Hematopoietic multipotent progenitor cell treated with erythropoietin and hydrocortisone succinate and interleukin-3 and kit ligand, for 6 days (in vitro differentiated cells): ENCODE data around the gene COL8A2.

Experiments used
- DNase-seq: peaks from one replicate; pipeline ENCODE4 v3.0.0-alpha.2; 2015

COL8A2 gene

DNA sequence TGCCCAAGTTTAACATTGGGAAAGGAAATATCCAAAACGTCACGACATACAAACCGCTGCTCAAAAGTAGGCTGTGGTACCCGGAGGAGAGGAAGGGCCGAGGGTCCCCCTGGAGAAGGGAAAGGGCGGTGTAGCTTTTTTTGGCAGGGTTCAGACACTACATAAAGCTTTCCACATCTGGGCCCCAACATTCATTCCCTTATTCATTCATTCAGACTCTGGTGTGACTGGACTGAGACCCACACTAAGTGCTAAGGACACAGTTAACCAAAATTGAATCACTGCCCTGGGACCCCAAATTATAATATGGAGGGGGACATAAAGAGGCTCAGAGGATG is 10.3 kb upstream of the COL8A2 start:
- DNase-seq = no peak

DNA sequence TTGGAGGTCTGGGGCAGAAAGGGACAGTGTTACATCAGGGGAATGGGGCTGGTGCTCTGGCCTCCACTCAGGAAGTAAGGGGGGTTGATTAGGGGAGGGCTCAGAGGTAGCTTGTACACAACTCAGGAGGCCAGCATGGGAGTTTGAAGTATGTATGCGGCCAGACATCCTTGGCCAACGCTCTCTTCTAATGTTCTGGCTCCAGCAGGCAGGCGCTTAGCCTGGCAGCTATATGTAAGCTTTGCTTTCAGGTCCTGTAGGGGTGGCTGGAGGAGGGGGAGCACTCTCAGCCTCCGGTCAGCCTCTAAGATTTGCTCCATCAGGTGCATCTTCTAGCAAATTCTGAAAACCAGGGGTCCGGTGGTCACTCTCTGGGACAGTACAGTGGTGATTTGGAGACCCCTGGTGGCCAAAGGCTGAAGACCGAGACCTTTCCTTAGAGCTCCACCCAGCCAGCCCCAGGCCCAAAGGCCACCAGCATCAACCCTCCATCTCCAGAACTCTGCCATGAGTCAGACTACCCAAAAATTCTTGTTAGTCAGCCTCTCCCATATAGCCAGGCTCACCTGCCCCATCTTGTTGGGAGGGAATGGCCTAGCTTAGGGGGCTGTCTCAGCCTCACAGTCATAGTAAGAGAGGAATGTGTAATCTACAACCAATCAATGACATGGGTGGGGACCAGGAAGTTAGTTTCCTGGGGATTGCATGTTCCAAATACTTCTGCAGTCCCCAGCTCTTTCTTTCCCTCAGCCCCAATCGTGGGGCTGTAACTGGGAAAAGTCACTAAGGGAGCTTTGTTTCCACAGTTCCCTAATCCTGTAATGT is 9.7 kb upstream of the COL8A2 start:
- peak; percentile 80 for DNase-seq

DNA sequence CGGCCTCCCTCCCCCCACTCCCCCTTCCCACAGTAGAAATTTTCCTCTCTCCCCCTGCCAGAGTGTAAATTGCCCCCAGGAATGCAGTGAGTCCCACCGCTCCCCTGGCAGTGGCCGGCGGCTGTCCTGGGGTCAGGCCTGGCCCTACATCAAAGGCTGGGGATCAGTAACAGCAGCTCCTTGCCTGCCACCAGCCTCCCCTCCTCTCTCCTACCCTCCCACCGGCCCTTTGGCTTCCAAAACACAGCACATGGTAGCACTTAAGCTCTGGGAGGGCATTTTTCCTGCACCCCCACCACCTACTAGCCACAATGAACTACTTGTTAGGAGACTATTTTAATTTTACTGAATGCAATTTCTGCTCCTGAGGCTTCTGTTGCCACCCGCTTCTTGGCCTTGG is 9.0 kb upstream of the COL8A2 start:
- no peak for DNase-seq

DNA sequence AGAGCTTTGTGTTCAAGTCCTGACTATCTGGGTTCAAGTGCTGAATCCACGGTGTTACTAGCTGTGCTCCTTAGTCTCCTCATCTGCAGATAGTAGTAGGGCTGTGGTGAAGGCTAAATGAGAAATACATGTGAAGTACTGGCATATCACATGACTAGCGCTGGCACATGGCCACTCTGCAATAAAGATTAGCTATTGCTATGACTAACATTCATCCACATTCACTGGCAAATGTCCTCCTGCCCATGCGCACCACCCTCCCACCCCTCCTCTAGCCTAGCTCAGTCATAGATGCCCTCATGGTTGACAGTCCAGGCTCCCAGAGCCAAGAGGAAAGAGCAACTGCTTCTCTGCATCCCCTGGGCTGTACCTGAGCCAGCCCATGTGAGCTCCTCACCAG is 8.5 kb upstream of the COL8A2 start:
- DNase-seq = peak; percentile 81

DNA sequence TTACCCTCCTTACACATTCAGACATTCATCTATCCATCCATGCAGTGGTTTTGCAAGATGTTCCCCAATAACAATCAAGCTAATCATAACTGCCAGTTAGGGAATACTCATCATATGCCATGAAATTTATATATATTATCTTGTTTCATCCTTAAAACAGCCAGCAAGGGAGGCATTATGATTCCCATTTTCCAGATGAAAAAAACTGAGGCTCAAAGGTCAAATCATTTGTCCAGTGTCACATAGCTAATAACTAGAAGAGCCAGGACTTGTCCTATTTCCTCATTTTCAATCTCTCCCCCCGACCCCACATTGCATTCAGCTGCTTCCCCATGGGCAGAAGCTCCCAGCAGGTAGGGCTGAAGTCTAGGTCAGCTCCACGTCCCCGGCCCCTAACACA is 7.0 kb upstream of the COL8A2 start:
- no peak for DNase-seq

DNA sequence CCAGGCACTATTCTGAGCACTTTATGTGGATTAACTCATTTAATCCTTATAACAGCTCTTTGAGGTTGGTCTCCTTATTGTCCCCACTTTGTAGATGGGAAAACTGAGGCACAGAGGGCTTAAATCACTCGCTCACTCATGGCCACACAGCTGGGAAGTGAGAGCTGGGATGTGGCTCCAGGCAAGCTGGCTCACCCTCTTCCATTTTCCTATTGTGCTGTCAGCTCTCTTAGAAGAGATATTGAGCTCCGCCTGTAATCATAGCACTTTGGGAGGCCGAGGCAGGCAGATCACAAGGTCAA is 3.8 kb upstream of the COL8A2 start:
- DNase-seq = no peak

DNA sequence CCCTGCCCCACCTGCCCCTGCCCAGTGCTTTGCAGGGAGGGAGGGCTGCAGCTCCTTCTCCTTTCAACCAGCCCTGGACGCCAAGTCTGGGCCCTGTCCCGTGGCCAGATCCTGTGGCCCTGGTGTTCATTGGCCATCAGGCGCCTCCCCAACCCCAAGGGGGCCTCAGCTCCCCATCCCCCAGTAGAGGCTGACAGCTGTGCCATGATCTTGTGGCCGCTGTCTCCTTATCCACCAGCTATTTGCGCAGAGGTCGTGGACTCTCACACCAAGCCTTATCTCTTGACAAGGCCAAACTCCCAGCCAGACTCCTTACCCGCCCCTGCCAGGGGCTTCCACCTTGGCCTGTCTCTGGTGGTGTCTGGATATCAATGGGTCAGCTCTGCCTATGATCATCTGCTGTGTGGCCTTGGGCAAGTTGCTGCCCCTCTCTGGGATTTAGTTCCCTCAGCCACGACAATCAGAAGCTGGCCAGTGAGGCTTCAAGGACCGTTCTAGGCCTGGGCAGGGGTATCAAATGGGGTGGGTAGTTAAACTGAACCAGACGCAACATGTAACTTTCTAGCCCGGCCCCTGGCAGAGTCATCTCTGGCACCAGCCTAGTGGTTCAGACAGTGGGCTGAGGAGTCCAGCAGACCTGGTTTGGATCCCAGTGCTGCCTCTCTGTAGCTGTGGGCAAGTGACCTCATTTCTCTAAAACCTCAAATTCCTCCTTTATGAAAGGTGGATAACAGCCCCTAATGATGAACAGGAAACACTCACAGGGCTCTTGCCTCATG is 3.3 kb upstream of the COL8A2 start:
- peak; percentile 38 for DNase-seq

DNA sequence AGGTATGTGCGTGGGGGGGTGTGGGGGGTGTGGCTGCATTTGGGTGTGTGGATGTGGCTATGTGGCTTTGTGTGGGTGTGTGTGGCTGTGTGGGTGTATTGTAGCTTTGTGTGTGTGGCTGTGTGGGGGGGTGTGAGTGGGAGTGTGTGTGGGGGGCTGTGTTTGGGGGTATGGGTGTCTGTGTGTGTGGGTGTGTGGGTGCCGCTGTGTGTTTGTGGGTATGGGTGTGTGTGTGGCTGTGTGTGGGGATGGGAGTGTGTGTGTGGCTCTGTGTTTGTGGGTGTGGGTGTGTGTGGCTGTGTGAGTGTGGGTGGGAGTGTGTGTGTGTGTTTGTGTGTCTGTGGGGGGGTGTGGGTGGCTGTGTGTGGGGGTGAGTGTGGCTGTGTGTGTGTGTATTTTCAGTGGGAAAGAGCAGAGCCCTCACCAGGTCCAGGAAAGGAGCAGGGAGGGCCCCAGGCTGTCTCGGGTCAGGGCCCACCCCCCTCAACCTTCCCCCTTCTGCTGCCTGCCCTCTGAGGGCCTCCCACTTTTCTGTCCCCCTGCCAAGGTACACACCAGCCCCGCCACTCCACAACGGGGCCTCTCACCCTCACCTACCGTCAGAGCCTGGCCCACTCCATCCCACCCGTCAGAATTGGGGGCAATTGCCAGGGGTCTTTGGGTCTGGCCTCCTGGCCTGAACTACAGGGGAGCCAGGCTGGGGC is 1.9 kb upstream of the COL8A2 start:
- no peak for DNase-seq

DNA sequence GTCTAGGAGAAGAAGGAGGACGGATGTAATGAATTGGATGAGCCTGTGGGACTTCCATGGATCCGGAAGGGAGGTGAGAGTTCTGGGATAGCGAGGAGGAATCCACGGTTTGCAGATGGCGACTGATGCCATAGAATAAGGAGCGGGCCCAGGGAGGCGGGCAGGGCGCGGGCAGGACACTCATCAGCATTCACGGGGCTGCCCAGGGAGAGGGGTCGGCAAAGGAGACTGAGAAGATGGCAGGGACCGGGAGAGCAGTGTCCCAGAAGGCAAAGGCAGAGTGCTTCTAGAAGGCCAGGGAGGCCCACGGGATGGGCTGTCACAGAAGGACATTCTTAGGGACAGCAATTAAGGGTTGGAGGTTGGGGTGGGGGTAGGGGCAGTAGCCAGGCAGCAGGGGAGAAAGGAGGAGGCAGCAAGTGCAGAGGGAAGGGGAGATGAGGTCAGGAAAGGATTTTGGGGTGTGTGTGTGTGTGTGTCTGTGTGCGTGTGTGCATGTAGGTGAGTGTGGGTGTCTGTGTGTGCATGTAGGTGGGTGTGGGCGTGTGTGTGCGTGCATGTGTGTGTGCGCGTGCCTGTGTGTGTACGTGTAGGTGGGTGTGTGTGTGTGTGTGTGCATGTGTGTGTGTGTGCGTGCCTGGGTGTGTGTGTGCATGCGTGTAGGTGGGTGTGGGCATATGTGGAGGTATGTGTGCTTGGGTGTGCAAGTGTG is 1.1 kb upstream of the COL8A2 start:
- DNase-seq = no peak

DNA sequence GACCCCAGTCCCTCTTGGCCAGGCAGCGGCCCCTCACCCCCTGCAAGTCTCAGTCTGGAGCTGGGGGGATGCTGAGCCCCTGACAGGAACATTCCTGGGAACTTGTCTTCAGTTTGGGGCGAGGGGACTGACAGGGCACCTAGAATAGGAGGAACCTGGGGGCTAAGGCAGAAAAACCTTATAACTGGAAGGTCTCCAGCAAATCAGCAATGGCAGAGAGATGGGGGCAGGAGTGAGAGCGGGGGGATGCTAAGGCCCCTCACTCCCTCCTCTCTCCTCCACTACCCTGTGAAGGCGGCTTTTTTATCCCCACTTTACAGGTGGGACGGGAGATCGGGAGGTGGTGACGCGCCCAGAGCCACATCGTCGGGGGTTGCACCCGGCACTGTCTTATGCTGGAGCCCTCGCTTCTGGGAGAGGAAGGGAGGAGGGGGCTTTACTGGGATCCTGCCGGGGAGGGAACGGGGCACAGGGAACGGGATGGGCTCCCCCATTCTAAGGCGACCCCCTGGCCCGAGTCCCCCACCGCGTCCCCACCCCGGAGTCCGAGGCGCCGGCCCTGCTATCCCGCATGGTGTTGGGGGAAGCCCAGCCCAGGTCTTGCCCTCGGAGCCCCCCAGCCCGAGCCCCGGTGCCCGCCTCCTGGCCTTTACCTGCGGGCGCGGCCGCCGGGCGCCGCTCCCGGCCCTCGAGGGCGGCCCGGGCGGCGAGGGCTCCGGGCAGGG is 456 bp downstream of the COL8A2 start:
- no peak for DNase-seq

DNA sequence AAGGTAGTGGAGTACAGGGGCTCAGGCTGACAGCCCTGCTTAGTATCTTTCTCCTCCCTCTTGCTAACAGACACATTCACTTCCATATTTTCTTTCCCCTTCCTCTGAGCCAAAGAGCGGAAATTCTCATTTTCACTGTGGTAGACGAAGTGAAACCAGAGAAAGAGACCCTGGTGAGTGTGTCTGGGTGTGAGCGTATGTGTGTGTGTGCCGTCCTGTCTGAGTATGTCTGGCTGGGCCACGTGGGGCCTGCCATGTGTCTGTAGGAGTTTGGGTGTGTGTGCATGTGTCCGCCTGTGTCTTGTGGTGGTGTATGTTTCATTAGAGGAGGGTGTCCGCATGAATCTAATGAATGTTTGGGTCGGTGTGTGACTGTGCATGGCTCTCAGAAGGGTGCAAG is 1.7 kb downstream of the COL8A2 start:
- peak; percentile 32 for DNase-seq

DNA sequence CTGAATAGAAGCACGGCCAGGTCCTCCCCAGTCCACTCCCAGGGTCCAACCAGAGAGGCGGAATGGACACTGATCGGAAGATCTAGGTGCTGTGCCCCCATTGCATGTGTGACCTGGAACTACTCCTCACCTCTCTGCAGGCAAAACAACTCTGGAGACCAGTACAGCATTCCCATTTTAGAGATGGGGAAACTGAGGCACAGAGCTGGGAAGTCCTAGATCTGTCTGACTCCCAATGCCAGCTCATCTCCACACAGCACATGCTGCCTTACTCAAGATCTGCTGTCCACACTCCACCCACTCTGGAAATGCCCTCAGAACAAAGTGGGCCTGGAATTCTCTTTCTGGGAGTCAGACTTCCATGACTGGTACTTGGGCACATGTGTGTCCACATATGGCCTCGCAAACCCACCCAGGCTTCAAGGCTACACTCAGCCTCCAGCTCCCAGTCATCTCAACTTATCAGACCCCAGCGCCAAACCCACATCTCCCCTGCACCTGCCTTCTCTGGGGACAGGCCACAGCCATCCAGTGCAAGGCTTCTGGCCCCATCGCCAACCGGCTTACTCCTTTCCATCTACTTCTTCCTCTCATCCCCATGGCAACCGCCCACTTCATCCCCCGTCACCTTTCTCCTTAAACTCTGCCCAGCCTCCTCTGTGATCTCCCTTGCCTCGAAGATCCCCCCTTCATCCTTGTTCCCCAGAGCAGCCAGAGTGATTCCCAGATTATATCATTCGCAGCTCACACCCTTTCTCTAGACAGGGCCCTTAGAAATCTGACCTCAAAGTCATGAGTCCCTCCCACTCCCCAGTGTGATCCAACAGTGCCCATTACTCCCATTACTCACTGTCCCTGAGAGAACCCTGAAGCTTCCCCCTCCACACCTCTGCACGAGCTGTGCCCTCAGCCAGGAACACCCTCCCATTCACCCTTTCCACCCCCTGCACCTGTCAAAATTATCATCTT is 2.7 kb downstream of the COL8A2 start:
- no peak for DNase-seq

DNA sequence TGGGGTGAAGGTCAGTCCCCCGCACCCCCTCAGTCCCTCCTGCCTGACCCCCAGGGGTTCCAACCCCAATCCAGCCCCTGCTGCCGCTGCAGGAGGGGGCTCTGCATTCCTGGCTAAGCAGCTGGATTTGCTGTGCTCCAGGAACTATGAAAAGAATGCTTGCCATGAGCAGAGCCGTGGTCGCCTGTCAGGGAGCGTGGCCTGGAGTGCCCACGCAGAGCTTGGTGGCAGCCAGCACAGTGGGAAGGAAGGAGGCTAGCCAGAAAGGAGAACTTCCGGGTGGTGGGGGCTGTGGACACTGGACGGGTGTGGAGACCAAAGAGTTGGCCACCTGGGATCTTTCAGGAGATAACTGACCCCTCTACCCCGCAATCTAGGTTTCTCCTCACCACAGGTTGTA is 5.6 kb downstream of the COL8A2 start:
- no peak for DNase-seq

DNA sequence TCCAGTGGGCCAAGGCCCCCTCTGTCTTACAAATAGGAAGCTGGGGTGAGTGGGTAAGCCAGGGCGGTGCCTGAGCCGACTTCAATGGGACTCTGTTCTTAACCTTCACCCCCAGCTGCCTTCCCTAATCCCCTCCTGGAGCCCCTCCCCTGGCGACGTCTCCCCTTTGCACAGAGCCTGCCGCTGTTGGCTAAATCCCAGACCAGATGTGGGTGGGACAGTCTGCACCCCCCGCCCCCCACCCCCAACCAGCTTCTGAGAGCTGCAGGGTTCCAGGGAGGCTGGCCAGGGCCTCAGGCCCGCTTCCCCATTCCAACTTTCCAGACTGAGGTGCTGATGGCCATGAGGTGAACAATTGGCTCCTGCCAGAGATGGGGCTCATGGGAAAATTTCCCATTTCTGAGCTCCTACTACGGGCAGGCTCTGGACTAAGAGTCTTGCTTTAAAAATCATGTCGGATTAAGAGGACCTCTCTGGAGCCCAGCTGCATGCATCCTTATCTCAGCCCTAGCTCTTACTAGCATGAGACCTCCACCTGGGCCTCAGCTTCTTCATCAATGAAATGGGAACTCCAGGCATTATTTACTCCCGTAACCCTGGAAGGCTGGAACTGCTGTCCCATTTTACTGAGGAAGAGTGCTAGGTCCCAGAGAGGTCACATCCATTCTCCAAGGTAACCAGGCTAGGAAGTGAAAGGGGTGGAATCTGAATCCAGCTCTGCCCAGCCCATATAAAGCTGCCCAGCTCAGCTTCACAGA is 6.4 kb downstream of the COL8A2 start:
- DNase-seq = no peak

DNA sequence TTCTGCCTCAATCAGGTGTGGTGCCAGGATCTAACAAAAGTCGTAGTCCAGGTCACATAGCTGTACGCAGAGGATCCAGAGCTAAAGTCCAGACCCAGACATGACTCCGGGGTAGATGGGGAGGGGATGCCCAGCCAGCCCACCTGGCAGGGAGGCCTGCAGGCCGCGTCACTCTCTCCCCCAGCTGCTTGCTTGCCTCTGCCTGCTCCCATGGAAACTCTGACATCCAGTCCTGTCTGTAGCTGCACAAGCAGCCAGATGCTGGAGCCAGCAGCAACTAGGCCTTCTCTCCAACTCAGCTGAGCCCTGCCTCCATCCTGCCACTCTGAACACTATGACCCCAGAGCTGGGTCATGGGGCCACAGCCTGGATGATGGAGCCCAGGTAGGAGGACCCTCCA is 8.1 kb downstream of the COL8A2 start:
- DNase-seq = no peak

DNA sequence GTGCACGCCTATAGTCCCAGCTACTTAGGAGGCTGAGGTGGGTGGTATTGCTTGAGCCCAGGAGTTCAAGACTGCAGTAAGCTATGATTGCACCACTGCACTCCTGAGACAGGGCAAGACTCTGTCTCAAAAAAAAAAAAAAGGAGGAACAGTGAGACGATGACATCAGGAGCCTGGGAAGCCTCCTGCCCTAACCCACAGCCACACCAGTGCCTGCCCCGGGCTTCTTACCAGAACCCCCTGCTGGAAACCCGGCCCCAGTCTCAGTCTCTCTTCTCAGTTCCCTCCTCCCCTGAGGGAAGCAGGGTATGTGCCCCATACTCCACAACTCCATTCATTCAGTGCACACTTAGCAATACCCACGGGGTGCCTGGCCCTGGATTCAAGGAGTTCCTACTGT is 9.1 kb downstream of the COL8A2 start:
- no peak for DNase-seq

DNA sequence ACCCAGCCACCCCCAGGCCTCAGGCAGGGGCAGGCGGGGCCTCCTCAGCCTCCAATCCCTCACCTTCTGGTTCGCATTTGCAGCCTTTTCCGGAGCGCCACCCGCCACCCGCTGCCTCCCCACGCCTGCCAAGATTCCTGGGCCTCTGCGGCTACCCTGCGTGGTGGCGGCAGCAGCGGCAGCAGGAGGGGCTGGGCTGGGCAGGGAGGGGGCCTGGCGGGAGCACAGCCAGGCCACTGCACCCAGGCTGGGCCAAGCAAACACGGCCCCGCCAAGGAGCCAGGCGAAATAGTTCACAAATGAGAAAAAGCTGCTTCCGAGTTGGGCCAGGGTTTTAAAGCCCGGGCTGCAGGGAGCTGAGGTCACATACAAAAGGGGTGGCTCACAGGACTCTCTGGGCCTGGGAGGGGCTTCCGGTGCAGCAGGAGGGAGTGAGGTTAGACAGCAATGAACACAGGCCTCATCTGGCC is 9.8 kb downstream of the COL8A2 start:
- no peak for DNase-seq

DNA sequence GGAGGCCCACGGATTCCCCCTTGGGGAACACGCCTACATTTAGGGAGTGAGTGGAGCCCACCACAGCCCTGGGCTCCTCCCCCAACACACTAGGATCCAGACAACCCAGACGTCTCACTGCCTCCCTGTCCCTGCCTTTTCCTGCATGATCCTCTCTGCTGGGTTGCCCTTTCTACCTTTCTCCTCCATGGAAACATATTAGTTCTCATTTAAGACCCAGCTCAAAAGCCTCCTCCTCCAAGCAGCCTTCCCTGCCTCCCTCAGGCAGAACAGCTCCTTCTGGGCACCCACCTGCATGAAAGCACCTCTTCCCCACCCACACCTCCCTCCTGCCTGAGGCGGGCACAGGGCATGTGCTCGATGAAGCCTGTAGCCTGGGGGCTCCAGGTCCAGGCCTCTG is 10.7 kb downstream of the COL8A2 start:
- DNase-seq = no peak

DNA sequence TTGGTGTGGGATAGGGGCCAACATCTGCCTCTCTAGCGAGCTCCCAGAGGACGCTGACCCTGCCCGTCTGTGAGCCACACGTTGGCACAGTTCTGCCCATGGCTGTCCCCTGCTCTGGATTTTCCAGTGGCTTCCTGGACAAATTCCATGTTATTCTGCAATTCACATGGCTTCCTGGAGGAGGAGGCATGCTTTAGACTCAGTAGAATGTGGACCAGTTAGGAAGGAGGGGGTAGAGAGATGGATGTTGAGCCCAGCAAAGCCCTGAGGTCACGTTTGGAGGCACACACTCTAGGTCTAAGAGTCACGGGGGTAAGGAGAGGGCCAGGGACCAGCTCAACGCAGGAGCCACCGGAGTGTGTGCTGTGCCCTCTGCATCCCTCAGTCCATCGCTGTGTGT is 12.2 kb downstream of the COL8A2 start:
- DNase-seq = no peak

DNA sequence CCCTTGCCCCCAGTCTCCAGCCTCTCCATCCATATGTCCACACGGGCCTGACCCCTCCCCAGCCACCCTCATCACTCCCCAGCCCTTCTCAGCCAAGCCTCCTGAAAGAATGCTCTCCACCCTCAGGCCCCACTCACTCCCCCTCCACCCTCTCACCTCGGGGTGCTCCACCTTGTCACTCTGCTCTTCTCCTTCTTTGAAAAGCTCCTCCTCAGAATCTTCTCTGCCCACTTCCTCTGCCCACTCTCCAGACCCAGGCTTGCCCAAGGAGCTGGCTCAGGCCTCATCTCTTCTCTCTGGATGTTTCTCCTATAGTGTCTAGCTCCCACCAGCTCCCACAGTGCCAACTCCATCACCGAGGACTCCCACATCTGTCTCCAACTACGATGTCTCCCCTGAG is 13.9 kb downstream of the COL8A2 start:
- no peak for DNase-seq
